ENCODE measurements around the gene GAPDH.
"Not testable (repeated sequence)": the region's sequence is repeated elsewhere in the genome, so short reads cannot be mapped to it uniquely, and the experiment has no call there.

- TF ChIP-seq, protein P1, sequence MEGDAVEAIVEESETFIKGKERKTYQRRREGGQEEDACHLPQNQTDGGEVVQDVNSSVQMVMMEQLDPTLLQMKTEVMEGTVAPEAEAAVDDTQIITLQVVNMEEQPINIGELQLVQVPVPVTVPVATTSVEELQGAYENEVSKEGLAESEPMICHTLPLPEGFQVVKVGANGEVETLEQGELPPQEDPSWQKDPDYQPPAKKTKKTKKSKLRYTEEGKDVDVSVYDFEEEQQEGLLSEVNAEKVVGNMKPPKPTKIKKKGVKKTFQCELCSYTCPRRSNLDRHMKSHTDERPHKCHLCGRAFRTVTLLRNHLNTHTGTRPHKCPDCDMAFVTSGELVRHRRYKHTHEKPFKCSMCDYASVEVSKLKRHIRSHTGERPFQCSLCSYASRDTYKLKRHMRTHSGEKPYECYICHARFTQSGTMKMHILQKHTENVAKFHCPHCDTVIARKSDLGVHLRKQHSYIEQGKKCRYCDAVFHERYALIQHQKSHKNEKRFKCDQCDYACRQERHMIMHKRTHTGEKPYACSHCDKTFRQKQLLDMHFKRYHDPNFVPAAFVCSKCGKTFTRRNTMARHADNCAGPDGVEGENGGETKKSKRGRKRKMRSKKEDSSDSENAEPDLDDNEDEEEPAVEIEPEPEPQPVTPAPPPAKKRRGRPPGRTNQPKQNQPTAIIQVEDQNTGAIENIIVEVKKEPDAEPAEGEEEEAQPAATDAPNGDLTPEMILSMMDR (IDR thresholded peaks at IDR 0.05): not testable (repeated sequence)
- TF ChIP-seq POLR2A (IDR thresholded peaks at IDR 0.05): not testable (repeated sequence)
Measured at GRCh38 chr12:6490673-6491072, 43.6 kb upstream of the GAPDH start.

Data from uterus (tissue), 2 donors.